Epithelial cell of esophagus (primary cell): ENCODE results near the gene AHDC1.

Experiments used
- DNase-seq: peaks from one replicate; pipeline ENCODE4 v3.0.0; 2010; ENCODE audit warnings: low read depth
- H3K4me3 ChIP-seq: 2 replicates; pipeline ENCODE4 v1.5.1; 2011; ENCODE audit warnings: mild to moderate bottlenecking, low read length, control low read depth
- TF ChIP-seq, protein P1 (sequence below): IDR thresholded peaks from 2 replicates; pipeline ENCODE4 v1.5.1; 2011; ENCODE audit warnings: low read depth, mild to moderate bottlenecking, low read length, control low read depth, inconsistent platforms; ENCODE audit not compliant: insufficient read depth; ENCODE audit errors: missing control alignments

AHDC1 gene

DNA sequence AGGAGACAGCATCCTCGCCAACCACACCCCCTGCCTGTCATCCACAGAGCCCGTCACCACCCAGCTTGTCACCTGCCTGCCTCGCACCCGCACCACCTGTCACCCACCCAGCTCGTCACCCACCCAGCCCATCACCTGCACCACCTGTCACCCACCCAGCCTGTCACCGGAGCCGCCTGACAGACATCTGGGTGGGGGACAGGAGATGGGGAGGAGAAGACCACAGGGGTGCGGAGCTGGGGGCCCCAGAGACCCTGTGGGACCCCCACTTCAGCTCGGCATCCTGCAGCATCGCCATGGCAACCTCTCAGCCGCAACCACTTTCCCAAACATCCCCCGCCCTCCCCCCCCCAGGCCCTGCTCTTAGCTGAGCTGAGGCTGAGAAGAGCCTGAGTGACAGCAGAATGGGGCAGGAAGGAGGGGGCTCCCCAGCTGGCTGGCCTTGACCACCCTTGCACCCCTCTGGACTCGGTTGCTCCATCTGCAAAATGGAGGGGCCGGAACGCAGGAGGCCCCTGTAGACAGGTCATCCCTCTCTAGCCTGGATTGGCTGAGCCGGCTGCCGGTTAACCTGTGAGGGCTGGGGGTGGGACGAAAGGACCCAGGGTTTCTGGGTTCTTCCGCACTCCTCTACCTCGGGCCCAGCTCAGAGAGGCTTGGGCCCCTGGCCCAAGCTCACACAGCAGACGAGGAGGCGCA lies 11.6 kb downstream of the AHDC1 start:
- H3K4me3 ChIP-seq, result no peak overlapping the region
- TF ChIP-seq, protein P1, sequence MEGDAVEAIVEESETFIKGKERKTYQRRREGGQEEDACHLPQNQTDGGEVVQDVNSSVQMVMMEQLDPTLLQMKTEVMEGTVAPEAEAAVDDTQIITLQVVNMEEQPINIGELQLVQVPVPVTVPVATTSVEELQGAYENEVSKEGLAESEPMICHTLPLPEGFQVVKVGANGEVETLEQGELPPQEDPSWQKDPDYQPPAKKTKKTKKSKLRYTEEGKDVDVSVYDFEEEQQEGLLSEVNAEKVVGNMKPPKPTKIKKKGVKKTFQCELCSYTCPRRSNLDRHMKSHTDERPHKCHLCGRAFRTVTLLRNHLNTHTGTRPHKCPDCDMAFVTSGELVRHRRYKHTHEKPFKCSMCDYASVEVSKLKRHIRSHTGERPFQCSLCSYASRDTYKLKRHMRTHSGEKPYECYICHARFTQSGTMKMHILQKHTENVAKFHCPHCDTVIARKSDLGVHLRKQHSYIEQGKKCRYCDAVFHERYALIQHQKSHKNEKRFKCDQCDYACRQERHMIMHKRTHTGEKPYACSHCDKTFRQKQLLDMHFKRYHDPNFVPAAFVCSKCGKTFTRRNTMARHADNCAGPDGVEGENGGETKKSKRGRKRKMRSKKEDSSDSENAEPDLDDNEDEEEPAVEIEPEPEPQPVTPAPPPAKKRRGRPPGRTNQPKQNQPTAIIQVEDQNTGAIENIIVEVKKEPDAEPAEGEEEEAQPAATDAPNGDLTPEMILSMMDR, result no peak
- DNase-seq, result no peak

DNA sequence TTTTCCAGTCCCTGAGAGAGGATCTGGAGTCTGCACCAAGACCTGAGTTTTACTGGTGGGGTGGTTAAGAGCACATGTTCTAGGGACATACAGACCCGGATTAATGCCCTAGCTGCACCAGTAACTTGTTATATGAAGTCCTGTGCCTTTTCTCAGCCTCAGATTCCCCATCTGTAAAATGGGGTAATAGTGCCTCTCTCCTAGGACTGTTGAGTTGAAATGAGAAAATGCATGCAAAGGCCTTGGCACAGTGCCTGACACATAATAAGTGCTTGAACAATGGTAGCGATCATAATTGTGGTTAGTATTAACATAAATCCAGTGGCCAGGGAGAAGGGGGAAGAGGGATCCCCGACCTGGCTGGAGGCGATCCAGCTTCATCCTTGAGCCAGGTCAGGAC lies 12.3 kb downstream of the AHDC1 start:
- TF ChIP-seq, protein P1, result no peak
- no peak for DNase-seq

DNA sequence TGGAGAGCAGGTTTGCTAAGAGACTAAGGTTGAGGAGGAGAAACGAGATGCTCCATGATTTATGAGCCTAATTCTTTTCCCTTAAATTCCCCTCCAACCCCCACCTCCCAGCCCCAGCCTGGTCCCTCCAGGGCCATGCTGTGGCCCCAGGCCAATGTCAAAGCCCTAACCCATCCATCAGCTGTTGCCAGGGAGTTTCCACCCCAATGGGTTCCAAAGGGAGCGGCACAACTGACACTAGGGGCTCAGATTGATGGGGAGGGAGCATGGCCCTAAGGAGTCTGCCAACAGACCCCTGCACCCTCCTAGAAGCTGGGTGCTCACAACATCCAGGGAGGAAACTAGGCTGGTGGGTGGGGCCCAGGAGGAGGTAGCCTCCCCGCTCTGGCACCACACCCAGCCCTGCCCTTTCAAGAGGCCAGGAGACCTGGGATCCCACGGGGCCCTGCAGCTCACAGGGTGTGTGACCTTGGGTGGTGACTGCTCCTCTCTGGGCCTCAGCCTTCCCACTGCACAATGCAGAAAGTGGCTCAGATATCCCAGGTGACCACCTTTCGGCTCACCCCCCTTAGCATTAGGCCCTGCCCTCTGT lies 12.9 kb downstream of the AHDC1 start:
- H3K4me3 ChIP-seq, result no peak overlapping the region
- no peak for DNase-seq
- TF ChIP-seq, protein P1, result no peak

More for the DNA sequence above, 12.3 kb downstream of the AHDC1 start:
- no peak overlapping the region for H3K4me3 ChIP-seq

DNA sequence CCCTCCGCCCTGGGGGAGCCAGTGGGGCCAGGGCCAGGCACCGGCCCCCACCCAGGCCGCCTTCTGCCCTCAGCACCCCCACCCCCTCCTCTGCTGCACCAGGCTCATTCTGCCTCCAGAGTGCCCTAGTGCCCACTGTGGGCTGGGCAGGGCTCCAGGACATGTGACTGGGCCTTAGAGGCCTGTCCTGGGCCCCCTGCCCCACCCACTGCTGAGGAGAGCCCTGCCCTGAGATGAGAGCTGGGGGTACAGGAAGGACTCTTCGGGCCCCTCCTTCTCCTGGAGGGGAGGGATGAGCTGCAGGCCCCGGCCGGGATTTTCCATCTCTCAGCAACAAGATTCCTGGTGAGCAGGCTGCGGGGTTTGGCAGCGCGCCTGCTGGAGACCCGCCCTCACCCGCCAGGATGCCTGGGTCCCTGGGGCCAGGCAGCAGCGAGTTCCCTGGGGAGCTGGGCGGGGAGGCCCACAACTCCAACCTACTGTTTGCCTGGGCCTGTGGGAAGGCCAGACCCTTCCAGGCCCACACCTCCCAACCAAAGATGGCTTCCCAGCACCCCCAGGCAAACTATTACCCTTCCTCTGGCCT lies 14.0 kb downstream of the AHDC1 start:
- H3K4me3 ChIP-seq, result no peak overlapping the region
- peak; percentile 61 for DNase-seq
- TF ChIP-seq, protein P1, result no peak

DNA sequence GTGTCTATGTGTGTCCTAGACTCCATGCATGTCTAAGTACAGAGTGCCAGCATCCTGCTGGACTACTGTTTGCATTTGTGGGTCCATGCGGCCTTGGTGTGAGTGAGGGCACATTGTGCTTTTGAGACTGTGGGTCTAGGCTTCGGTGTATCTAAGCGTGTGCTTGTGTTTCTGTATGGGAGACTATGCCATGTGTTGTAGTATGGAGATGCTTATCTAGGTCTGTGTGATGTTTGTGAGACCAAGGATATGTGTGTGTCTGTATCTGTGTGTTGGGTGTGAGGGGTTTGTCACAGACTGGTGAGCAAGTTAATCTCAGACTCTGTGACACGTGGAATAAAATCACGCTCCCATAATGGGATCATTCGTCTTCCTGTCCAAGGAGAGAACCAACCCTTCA lies 14.5 kb downstream of the AHDC1 start:
- H3K4me3 ChIP-seq, result no peak overlapping the region
- TF ChIP-seq, protein P1, result no peak
- no peak for DNase-seq

DNA sequence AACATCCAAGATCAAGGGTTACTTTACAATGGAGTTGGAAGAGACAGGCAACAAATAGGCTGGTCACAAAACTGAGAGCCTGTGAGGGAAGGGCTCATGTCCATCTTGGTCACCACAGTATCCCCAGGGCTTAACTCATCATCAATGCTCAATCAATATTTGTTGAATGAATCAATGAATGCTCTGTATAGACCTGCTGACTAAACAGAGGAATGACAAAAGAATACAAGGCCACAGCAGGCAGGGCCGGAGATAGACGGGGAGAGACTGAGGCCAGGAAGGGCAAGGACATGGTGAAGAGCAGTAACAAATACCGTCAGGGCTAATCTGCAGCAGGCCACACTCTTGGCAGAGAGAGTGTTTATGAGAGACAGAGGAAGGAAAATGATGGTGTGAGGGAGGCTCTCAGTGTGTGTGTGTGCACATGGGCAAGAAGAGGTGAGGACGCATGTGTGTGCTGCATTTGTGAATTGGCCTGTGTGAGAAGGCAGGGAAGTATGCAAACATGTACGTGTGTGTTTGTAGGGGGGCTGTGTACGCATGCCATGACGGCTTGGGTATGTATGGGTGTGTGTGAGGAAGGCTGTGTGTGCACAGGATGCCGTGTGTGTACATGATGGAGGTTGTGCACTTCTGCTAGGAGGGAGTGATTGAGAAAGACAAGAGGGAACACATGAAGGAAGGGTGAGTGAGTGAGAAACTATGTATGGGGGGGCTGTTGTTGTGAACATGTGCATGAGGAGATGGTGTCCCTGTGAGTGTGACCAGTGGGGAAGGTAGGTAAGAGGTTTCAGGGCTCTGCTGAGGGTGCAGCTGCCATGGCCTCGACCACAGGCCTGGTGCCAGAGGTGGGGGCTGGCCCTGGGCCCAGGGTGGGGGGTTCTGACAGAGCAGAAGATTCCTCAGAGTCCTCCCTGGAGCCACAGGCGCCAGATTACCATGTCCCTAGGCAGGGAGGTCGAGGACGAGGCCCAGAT lies 15.4 kb downstream of the AHDC1 start:
- H3K4me3 ChIP-seq, result no peak overlapping the region
- no peak for DNase-seq

More for the DNA sequence above, 15.4 kb downstream of the AHDC1 start:
- TF ChIP-seq, protein P1, result no peak
